ENCODE results near the gene DCP1B. TPM values are rescaled to one million over a fixed set of nuclear protein-coding genes. Genes with fewer than 3 reads are reported as not detected.

DCP1B gene
- total and polyA plus RNA-seq, 7 donors, result 5.5 to 47.7 (median 24.8) TPM

GRCh38 chr12:2008677-2009076 lies 4.4 kb upstream of the DCP1B start:
- intact Hi-C loops (cut with DNase I), result no loop called here
- Histone ChIP-seq H3K4me3 (no peak overlapping the region), H3K9me3 (no peaks in the 10 kb centered on the region), H3K27me3 (no peaks in the 10 kb centered on the region), H3K4me1 (peaks cover 0 to 47% (median 31%) of the 10 kb centered on the region in 4 donors), H3K27ac (peak overlapping the region; percentile 60 to 72 (median 66)), H3K36me3 (no peaks in the 10 kb centered on the region)
- WGBS, 2 donors, result 82 to 85% methylated on average over 5 of the region's 5 CpGs
- DNase-seq, result no peak
- TF ChIP-seq EP300 (IDR thresholded peaks at IDR 0.05) (no peak), POLR2A (IDR thresholded peaks at IDR 0.05) (no peak), POLR2AphosphoS5 (IDR thresholded peaks at IDR 0.05) (no peak), CTCF (IDR thresholded peaks at IDR 0.05) (no peak)

GRCh38 chr12:2003676-2004112 lies 563 bp downstream of the DCP1B start:
- DNase-seq, result no peak
- H3K4me3 ChIP-seq, result peak overlapping the region; percentile 86 to 99 (median 92)
- no peaks in the 10 kb centered on the region for H3K9me3 ChIP-seq
- TF ChIP-seq CTCF (IDR thresholded peaks at IDR 0.05) (no peak), EP300 (IDR thresholded peaks at IDR 0.05) (no peak), POLR2AphosphoS5 (IDR thresholded peaks at IDR 0.05) (no peak), POLR2A (IDR thresholded peaks at IDR 0.05) (no peak)
- peaks cover 0 to 60% (median 46%) of the 10 kb centered on the region in 4 donors for H3K4me1 ChIP-seq
- intact Hi-C loops (cut with DNase I), result no loop called here
- H3K36me3 ChIP-seq, result no peaks in the 10 kb centered on the region
- no peaks in the 10 kb centered on the region for H3K27me3 ChIP-seq
- H3K27ac ChIP-seq, result peak overlapping the region; percentile 92 to 99 (median 97)
- WGBS, 2 donors, result 0% methylated on average over 13 of the region's 13 CpGs

- Histone ChIP-seq H3K4me1 (peaks cover 0 to 67% (median 50%) of the 10 kb centered on the region in 4 donors), H3K27me3 (no peaks in the 10 kb centered on the region), H3K4me3 (no peak overlapping the region), H3K36me3 (peaks cover 0 to 44% (median 8%) of the 10 kb centered on the region in 4 donors), H3K27ac (peak overlapping the region in 3 of 4 donors; percentile 77 to 98 (median 96)), H3K9me3 (no peaks in the 10 kb centered on the region)
- DNase-seq, result no peak
- no peak for TF ChIP-seq POLR2AphosphoS5 (IDR thresholded peaks at IDR 0.05)
- TF ChIP-seq EP300 (IDR thresholded peaks at IDR 0.05), result no peak
- no peak for TF ChIP-seq CTCF (IDR thresholded peaks at IDR 0.05)
- TF ChIP-seq POLR2A (IDR thresholded peaks at IDR 0.05), result no peak
- intact Hi-C loops (cut with DNase I), result no loop called here
- whole genome bisulfite sequencing, 2 donors, result 89% methylated on average over 4 of the region's 4 CpGs
Observed at GRCh38 chr12:1995205-1995896, 8.9 kb downstream of the DCP1B start.

- intact Hi-C loops (cut with DNase I), result no loop called here
- Histone ChIP-seq H3K4me1 (peaks cover 0 to 59% (median 48%) of the 10 kb centered on the region in 4 donors), H3K4me3 (no peak overlapping the region), H3K27me3 (no peaks in the 10 kb centered on the region), H3K27ac (peak overlapping the region; percentile 75 to 98 (median 86)), H3K9me3 (no peaks in the 10 kb centered on the region), H3K36me3 (peaks cover 0 to 52% (median 8%) of the 10 kb centered on the region in 4 donors)
- no peak for DNase-seq
- no peak for TF ChIP-seq POLR2A (IDR thresholded peaks at IDR 0.05)
- no peak for TF ChIP-seq EP300 (IDR thresholded peaks at IDR 0.05)
- TF ChIP-seq POLR2AphosphoS5 (IDR thresholded peaks at IDR 0.05), result no peak
- no peak for TF ChIP-seq CTCF (IDR thresholded peaks at IDR 0.05)
- WGBS, 2 donors, result 94 to 100% methylated on average over 1 of the region's 1 CpG
Observed at GRCh38 chr12:1994429-1995143, 9.7 kb downstream of the DCP1B start.
